ENCODE measurements around the gene GTF3C2. TPM values are rescaled to one million over a fixed set of nuclear protein-coding genes. Genes with fewer than 3 reads are reported as not detected.

The GTF3C2 gene
- total RNA-seq, 1 donor from 2014 or later: 61.3 TPM

- Histone ChIP-seq H3K4me1 (ENCODE audit: insufficient read depth, low read length) (peaks cover 15% of the 10 kb centered on the region), H3K36me3 (ENCODE audit: insufficient read depth, low read length) (no peaks in the 10 kb centered on the region), H3K9ac (ENCODE audit: low read length) (no peak overlapping the region), H3K9me3 (ENCODE audit: insufficient read depth, low read depth, low read length) (no peaks in the 10 kb centered on the region), H3K4me3 (ENCODE audit: insufficient read depth, low read depth, low read length) (no peak overlapping the region), H4K20me1 (ENCODE audit: insufficient read depth, low read length) (peaks cover 33% of the 10 kb centered on the region), H2AFZ (ENCODE audit: low read depth, low read length) (no peak overlapping the region), H3K27me3 (ENCODE audit: insufficient read depth, low read length) (no peaks in the 10 kb centered on the region), H3K27ac (ENCODE audit: low read depth, low read length) (no peak overlapping the region), H3K79me2 (ENCODE audit: insufficient read depth, low read length) (peaks cover 5% of the 10 kb centered on the region), H3K4me2 (ENCODE audit: low read length) (no peak overlapping the region)
- no peak overlapping the region for H3K27ac Mint-ChIP-seq (ENCODE audit: unreplicated experiment)
- H3K4me3 Mint-ChIP-seq (ENCODE audit: unreplicated experiment): no peak overlapping the region
- TF ChIP-seq CTCF (IDR thresholded peaks at IDR 0.05; ENCODE audit: insufficient read depth, low read depth, low read length) (no peak), EZH2 (IDR thresholded peaks at IDR 0.05; ENCODE audit: insufficient read depth, low read length) (no peak)
- FAIRE-seq: no peak
- peaks cover 12% of the 10 kb centered on the region for H3K4me1 Mint-ChIP-seq (ENCODE audit: low read depth, unreplicated experiment)
- H3K36me3 Mint-ChIP-seq (ENCODE audit: low read depth, unreplicated experiment): peaks cover 10% of the 10 kb centered on the region
- DNase-seq (ENCODE audit: low read depth): no peak
- no peaks in the 10 kb centered on the region for H3K27me3 Mint-ChIP-seq (ENCODE audit: low read depth, unreplicated experiment)
- H3K9me3 Mint-ChIP-seq (ENCODE audit: unreplicated experiment): no peaks in the 10 kb centered on the region
These were observed 39.7 kb downstream of the GTF3C2 start for GRCh38 chr2:27316655-27317412.

GRCh38 chr2:27315122-27315521 lies 41.4 kb downstream of the GTF3C2 start:
- TF ChIP-seq EZH2 (IDR thresholded peaks at IDR 0.05; ENCODE audit: insufficient read depth, low read length) (no peak), CTCF (IDR thresholded peaks at IDR 0.05; ENCODE audit: insufficient read depth, low read depth, low read length) (no peak)
- Histone ChIP-seq H3K4me1 (ENCODE audit: insufficient read depth, low read length) (no peaks in the 10 kb centered on the region), H3K4me2 (ENCODE audit: low read length) (no peak overlapping the region), H3K27me3 (ENCODE audit: insufficient read depth, low read length) (no peaks in the 10 kb centered on the region), H3K36me3 (ENCODE audit: insufficient read depth, low read length) (no peaks in the 10 kb centered on the region), H4K20me1 (ENCODE audit: insufficient read depth, low read length) (peaks cover 29% of the 10 kb centered on the region), H3K79me2 (ENCODE audit: insufficient read depth, low read length) (no peaks in the 10 kb centered on the region), H3K9me3 (ENCODE audit: insufficient read depth, low read depth, low read length) (no peaks in the 10 kb centered on the region), H2AFZ (ENCODE audit: low read depth, low read length) (no peak overlapping the region), H3K27ac (ENCODE audit: low read depth, low read length) (no peak overlapping the region), H3K4me3 (ENCODE audit: insufficient read depth, low read depth, low read length) (no peak overlapping the region), H3K9ac (ENCODE audit: low read length) (no peak overlapping the region)
- no peak for DNase-seq (ENCODE audit: low read depth)
- Mint-ChIP-seq H3K36me3 (ENCODE audit: low read depth, unreplicated experiment) (peaks cover 17% of the 10 kb centered on the region), H3K27ac (ENCODE audit: unreplicated experiment) (no peak overlapping the region), H3K9me3 (ENCODE audit: unreplicated experiment) (no peaks in the 10 kb centered on the region), H3K27me3 (ENCODE audit: low read depth, unreplicated experiment) (no peaks in the 10 kb centered on the region), H3K4me3 (ENCODE audit: unreplicated experiment) (no peak overlapping the region), H3K4me1 (ENCODE audit: low read depth, unreplicated experiment) (no peaks in the 10 kb centered on the region)
- FAIRE-seq: no peak

- Histone ChIP-seq H3K4me2 (ENCODE audit: low read length) (no peak overlapping the region), H3K27ac (ENCODE audit: low read depth, low read length) (no peak overlapping the region), H2AFZ (ENCODE audit: low read depth, low read length) (no peak overlapping the region), H3K27me3 (ENCODE audit: insufficient read depth, low read length) (no peaks in the 10 kb centered on the region), H4K20me1 (ENCODE audit: insufficient read depth, low read length) (peaks cover 31% of the 10 kb centered on the region), H3K4me3 (ENCODE audit: insufficient read depth, low read depth, low read length) (no peak overlapping the region), H3K79me2 (ENCODE audit: insufficient read depth, low read length) (no peaks in the 10 kb centered on the region), H3K4me1 (ENCODE audit: insufficient read depth, low read length) (no peaks in the 10 kb centered on the region), H3K9ac (ENCODE audit: low read length) (no peak overlapping the region), H3K36me3 (ENCODE audit: insufficient read depth, low read length) (no peaks in the 10 kb centered on the region), H3K9me3 (ENCODE audit: insufficient read depth, low read depth, low read length) (no peaks in the 10 kb centered on the region)
- no peak overlapping the region for H3K4me3 Mint-ChIP-seq (ENCODE audit: unreplicated experiment)
- DNase-seq (ENCODE audit: low read depth) (no peak), FAIRE-seq (no peak)
- no peak overlapping the region for H3K27ac Mint-ChIP-seq (ENCODE audit: unreplicated experiment)
- peaks cover 18% of the 10 kb centered on the region for H3K36me3 Mint-ChIP-seq (ENCODE audit: low read depth, unreplicated experiment)
- peaks cover under 1% of the 10 kb centered on the region for H3K27me3 Mint-ChIP-seq (ENCODE audit: low read depth, unreplicated experiment)
- H3K4me1 Mint-ChIP-seq (ENCODE audit: low read depth, unreplicated experiment): no peaks in the 10 kb centered on the region
- TF ChIP-seq CTCF (IDR thresholded peaks at IDR 0.05; ENCODE audit: insufficient read depth, low read depth, low read length) (no peak), EZH2 (IDR thresholded peaks at IDR 0.05; ENCODE audit: insufficient read depth, low read length) (no peak)
- H3K9me3 Mint-ChIP-seq (ENCODE audit: unreplicated experiment): peaks cover 1% of the 10 kb centered on the region
These were observed 41.9 kb downstream of the GTF3C2 start for GRCh38 chr2:27314709-27315108.
